ENCODE measurements around the gene TBC1D12. TPM values are rescaled to one million over a fixed set of nuclear protein-coding genes. Genes with fewer than 3 reads are reported as not detected.

The TBC1D12 gene
- total RNA-seq, 1 donor from 2014 or later, result 1.4 TPM

Other genes starting within 250 kb of the TBC1D12 start
- 41.2 and 43.6 TPM in 2 replicates for gene NOC3L, start 39.6 kb upstream of the TBC1D12 start, total RNA-seq
- 224 and 230 TPM in 2 replicates for gene HELLS, start 143.2 kb downstream of the TBC1D12 start, total RNA-seq